ENCODE data around the gene PROK2. TPM values are rescaled to one million over a fixed set of nuclear protein-coding genes. Genes with fewer than 3 reads are reported as not detected.
A peak's percentile ranks its signal among the peaks of the same experiment; 100 is the strongest.

The PROK2 gene
- total and polyA plus RNA-seq, 2 donors = 0.15 to 0.74 TPM

GRCh38 chr3:71805199-71805598 lies 20.3 kb upstream of the PROK2 start:
- no peak overlapping the region for H3K27ac ChIP-seq (ENCODE audit: low read depth)
- no peaks in the 10 kb centered on the region for H3K4me1 ChIP-seq (ENCODE audit: insufficient read depth)
- H3K36me3 ChIP-seq (ENCODE audit: insufficient read depth) = no peaks in the 10 kb centered on the region
- H3K4me3 ChIP-seq (ENCODE audit: low read depth, low read length) = no peak overlapping the region
- 93% methylated on average over 3 of the region's 3 CpGs for WGBS
- DNase-seq (ENCODE audit: extremely low spot score) = no peak

- Histone ChIP-seq H3K4me1 (ENCODE audit: insufficient read depth) (no peaks in the 10 kb centered on the region), H3K27ac (ENCODE audit: low read depth) (no peak overlapping the region), H3K4me3 (ENCODE audit: low read depth, low read length) (no peak overlapping the region), H3K36me3 (ENCODE audit: insufficient read depth) (no peaks in the 10 kb centered on the region)
- DNase-seq (ENCODE audit: extremely low spot score) = no peak
- 89% methylated on average over 3 of the region's 3 CpGs for WGBS
These were observed 18.3 kb upstream of the PROK2 start for GRCh38 chr3:71803248-71803647.

GRCh38 chr3:71801986-71802385 lies 17.0 kb upstream of the PROK2 start:
- WGBS = 94% methylated on average over 2 of the region's 2 CpGs
- DNase-seq (ENCODE audit: extremely low spot score) = no peak
- Histone ChIP-seq H3K4me1 (ENCODE audit: insufficient read depth) (no peaks in the 10 kb centered on the region), H3K36me3 (ENCODE audit: insufficient read depth) (no peaks in the 10 kb centered on the region), H3K27ac (ENCODE audit: low read depth) (no peak overlapping the region), H3K4me3 (ENCODE audit: low read depth, low read length) (no peak overlapping the region)

DNA sequence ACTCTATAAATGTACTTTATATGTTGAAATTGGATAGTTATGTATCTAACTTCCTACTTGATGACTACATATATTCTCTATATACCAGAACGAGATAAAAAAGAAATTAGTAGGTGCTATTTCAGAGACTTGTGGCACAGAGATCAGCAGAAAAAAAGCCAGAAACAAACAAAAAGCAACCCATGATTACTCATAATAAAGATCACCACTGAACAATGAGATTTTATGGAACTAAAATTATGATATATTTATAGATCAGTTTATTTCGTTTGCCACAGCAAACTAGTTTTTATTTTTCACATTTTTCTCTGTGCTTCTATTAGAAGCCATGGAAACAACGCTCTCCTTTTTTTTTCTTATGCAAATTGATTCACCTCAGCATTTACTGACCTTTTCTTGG lies 15.1 kb upstream of the PROK2 start:
- Histone ChIP-seq H3K4me3 (ENCODE audit: low read depth, low read length) (no peak overlapping the region), H3K36me3 (ENCODE audit: insufficient read depth) (no peaks in the 10 kb centered on the region), H3K4me1 (ENCODE audit: insufficient read depth) (no peaks in the 10 kb centered on the region), H3K27ac (ENCODE audit: low read depth) (no peak overlapping the region)
- no peak for DNase-seq (ENCODE audit: extremely low spot score)
- WGBS = 51% methylated on average over 3 of the region's 3 CpGs

GRCh38 chr3:71797455-71797854 lies 12.5 kb upstream of the PROK2 start:
- H3K4me3 ChIP-seq (ENCODE audit: low read depth, low read length) = no peak overlapping the region
- no peak for DNase-seq (ENCODE audit: extremely low spot score)
- no peaks in the 10 kb centered on the region for H3K4me1 ChIP-seq (ENCODE audit: insufficient read depth)
- 90% methylated on average over 7 of the region's 7 CpGs for WGBS
- no peaks in the 10 kb centered on the region for H3K36me3 ChIP-seq (ENCODE audit: insufficient read depth)
- no peak overlapping the region for H3K27ac ChIP-seq (ENCODE audit: low read depth)

- Histone ChIP-seq H3K4me1 (ENCODE audit: insufficient read depth) (no peaks in the 10 kb centered on the region), H3K36me3 (ENCODE audit: insufficient read depth) (no peaks in the 10 kb centered on the region), H3K27ac (ENCODE audit: low read depth) (no peak overlapping the region), H3K4me3 (ENCODE audit: low read depth, low read length) (no peak overlapping the region)
- DNase-seq (ENCODE audit: extremely low spot score) = no peak
- 83% methylated on average over 3 of the region's 3 CpGs for WGBS
These were observed 11.3 kb upstream of the PROK2 start for GRCh38 chr3:71796290-71796689.

DNA sequence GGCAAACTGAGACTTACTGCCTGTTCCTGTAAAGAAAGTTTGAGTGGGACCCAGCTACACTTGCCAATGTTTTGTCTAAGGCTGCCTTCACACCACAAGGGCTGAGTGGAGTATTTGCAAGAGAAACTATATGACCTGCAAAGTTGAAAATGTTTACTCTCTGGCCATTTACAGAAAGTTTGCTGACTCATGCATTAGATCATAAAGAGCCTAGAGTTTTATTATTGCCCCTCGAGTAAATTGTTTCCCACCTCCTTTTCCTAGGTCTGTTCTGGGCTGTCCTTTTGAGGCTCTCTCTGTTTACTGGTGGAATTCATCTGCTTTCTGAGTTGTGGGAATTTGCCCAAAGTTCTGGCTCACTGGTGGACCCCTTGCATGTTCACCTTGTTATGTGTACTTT lies 6.7 kb upstream of the PROK2 start:
- no peak overlapping the region for H3K27ac ChIP-seq (ENCODE audit: low read depth)
- no peaks in the 10 kb centered on the region for H3K36me3 ChIP-seq (ENCODE audit: insufficient read depth)
- no peaks in the 10 kb centered on the region for H3K4me1 ChIP-seq (ENCODE audit: insufficient read depth)
- no peak for DNase-seq (ENCODE audit: extremely low spot score)
- 65% methylated on average over 1 of the region's 1 CpG for WGBS
- no peak overlapping the region for H3K4me3 ChIP-seq (ENCODE audit: low read depth, low read length)

- no peak for DNase-seq (ENCODE audit: extremely low spot score)
- Histone ChIP-seq H3K36me3 (ENCODE audit: insufficient read depth) (no peaks in the 10 kb centered on the region), H3K4me3 (ENCODE audit: low read depth, low read length) (no peak overlapping the region), H3K27ac (ENCODE audit: low read depth) (no peak overlapping the region), H3K4me1 (ENCODE audit: insufficient read depth) (peaks cover 2% of the 10 kb centered on the region)
- 88% methylated on average over 1 of the region's 1 CpG for WGBS
These were observed 5.0 kb upstream of the PROK2 start for GRCh38 chr3:71789922-71790321.

DNA sequence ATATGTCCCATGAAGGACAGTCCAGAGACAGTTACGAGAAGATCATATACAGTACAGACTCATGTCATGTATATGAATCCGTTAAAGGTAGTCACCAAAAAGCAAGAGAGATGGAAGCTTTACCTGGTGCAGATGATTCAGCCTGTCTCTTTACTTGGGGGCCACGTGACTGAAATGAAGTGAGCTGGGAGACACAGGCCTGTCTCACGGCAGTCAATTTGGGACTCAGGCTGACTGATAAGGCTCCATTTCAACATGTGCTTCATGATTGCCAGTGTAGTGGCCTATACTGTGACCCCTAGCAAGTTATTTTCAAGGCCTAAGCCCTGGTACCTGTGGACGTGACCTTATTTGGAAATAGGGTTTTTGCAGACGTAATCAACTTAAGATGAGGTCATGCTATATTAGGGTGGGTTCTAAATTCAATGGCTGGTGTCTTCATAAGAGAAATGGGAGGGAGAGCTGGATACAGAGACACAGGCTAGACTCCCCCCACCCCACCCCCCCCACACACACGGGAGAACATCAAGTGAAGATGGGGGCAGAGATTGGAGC lies 3.0 kb upstream of the PROK2 start:
- DNase-seq (ENCODE audit: extremely low spot score) = no peak
- Histone ChIP-seq H3K4me1 (ENCODE audit: insufficient read depth) (peaks cover 2% of the 10 kb centered on the region), H3K36me3 (ENCODE audit: insufficient read depth) (no peaks in the 10 kb centered on the region), H3K27ac (ENCODE audit: low read depth) (no peak overlapping the region), H3K4me3 (ENCODE audit: low read depth, low read length) (no peak overlapping the region)
- 89% methylated on average over 7 of the region's 7 CpGs for WGBS

DNA sequence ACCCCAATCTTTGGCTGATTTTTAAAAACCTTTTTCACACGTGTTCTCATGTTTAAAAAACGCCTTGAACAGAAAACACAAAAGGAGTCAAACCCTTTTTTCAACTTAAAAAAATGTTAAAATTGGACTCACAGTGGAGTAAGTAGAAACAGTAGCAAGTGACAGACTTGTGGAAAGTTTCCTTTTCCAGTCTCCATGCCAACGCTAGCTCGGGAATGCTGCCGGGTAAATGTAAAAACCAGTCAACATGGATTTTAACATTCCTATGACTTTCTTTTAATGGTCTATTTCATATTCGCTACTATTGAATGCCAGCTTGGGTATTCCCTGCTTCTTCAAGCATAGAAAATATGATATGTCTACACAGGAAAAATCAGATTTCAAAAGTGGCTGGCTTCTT lies 1.6 kb upstream of the PROK2 start:
- 59% methylated on average over 6 of the region's 6 CpGs for WGBS
- H3K4me1 ChIP-seq (ENCODE audit: insufficient read depth) = peaks cover 2% of the 10 kb centered on the region
- no peak overlapping the region for H3K27ac ChIP-seq (ENCODE audit: low read depth)
- no peak for DNase-seq (ENCODE audit: extremely low spot score)
- H3K36me3 ChIP-seq (ENCODE audit: insufficient read depth) = no peaks in the 10 kb centered on the region
- H3K4me3 ChIP-seq (ENCODE audit: low read depth, low read length) = no peak overlapping the region

DNA sequence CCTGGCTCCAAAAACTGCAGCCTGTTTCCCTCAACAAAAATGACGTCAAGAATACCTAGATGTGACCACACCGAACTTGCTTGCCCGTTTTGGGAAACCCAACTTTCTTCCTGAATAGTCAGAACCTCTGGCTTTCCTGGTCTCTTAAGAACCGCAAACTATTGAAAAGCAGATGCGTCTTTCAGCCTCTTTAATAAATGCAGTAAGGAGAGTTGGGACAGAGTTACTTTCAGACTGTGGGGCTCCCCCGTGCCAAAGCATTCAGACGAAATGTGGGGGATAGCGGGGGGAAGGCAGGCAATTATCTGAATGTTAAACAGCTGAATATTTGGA lies 1.2 kb upstream of the PROK2 start:
- Histone ChIP-seq H3K27ac (ENCODE audit: low read depth) (no peak overlapping the region), H3K4me3 (ENCODE audit: low read depth, low read length) (no peak overlapping the region), H3K4me1 (ENCODE audit: insufficient read depth) (peaks cover 2% of the 10 kb centered on the region), H3K36me3 (ENCODE audit: insufficient read depth) (no peaks in the 10 kb centered on the region)
- no peak for DNase-seq (ENCODE audit: extremely low spot score)
- 42% methylated on average over 8 of the region's 8 CpGs for WGBS

DNA sequence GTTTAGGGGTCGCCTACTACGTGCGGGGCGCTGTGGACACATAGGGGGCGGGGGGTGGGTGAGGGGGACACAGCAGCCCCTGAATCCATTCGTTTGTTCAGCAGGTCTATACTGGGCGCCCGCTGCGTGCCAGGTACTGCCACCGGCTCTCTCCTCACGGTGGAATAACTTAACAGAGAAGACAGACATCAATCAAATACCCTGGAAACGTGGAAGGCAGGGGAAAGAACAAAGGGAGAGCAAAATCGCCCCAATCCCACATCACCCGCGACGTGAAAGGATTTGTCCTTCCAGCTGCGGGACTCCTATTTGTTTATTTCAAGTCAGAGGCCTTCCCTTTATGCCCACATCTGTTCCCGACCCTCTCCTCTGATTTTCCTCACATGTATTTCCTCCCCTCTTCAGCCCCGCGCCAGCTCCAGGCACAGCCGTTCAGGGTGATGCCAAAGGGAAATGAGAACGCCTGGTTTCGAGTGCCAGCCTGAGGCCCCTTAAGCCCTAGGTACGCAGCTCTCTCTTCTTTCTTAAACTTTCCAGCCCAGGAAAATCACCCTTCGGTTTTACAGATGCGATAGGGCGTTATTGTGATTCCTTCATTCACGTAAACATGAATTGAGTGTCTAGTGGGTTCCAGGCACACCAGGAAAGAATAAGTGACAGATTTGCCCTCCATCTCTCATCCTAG lies 726 bp upstream of the PROK2 start:
- Histone ChIP-seq H3K27ac (ENCODE audit: low read depth) (no peak overlapping the region), H3K4me1 (ENCODE audit: insufficient read depth) (peaks cover 2% of the 10 kb centered on the region), H3K4me3 (ENCODE audit: low read depth, low read length) (peak overlapping the region; percentile 38), H3K36me3 (ENCODE audit: insufficient read depth) (no peaks in the 10 kb centered on the region)
- 13% methylated on average over 28 of the region's 28 CpGs for WGBS
- no peak for DNase-seq (ENCODE audit: extremely low spot score)

DNA sequence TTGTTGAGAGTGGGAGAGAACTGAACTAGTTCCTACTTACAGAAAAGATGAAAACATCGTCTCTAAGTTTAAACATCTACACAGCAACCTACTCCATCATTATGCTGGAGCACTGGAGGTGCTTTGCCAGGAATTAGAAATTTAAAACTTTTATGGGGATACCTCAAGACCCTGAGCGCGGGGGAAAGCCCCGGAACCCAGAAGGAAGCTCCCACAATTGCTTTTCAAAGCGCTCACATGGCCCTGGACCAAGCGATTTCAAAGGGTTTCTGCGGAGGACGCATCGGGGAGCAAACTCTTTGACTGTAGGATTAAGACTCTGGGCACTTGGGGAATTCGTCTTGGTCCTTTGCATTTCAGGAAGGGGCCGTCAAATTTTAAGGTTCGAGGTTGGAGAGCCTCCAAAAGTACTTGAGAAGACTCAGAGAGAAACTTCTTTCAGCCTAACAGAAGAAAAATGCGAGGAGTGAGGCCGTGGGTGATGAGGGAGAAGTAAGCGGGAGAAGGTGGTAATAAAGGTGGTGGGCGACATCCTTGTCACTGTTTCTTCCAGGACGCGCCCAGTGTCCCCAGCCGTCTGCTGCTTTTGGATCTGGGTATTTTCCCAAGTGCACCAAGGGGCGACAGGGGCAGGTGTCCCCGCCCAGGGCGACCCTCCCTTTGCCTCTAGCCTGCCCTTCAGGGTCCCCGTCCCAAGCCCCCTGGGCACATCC lies 591 bp downstream of the PROK2 start:
- DNase-seq (ENCODE audit: extremely low spot score) = no peak
- 3% methylated on average over 23 of the region's 23 CpGs for WGBS

DNA sequence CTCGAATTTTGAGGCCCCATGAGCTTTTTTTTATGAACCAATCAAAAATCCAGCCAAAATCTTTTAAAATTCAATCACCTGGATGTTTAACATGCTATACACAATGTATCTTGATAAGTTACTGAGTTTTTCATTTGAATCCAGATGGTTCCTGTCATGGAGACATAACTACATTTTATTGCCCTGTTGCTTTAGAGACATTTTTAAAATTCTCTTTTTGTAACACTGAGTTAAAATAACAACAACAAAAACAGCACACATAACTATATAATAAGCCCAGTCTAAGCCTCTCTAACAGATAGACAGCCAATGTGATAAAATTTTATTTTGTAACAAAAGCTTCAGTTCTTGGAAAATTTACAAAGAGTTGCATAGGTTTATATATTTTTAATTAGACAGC lies 1.8 kb downstream of the PROK2 start:
- DNase-seq (ENCODE audit: extremely low spot score) = no peak
- Histone ChIP-seq H3K4me1 (ENCODE audit: insufficient read depth) (peaks cover 2% of the 10 kb centered on the region), H3K27ac (ENCODE audit: low read depth) (no peak overlapping the region), H3K36me3 (ENCODE audit: insufficient read depth) (no peaks in the 10 kb centered on the region), H3K4me3 (ENCODE audit: low read depth, low read length) (no peak overlapping the region)
- 52% methylated on average over 1 of the region's 1 CpG for WGBS

More for the DNA sequence above, 591 bp downstream of the PROK2 start:
- Histone ChIP-seq H3K36me3 (ENCODE audit: insufficient read depth) (no peaks in the 10 kb centered on the region), H3K4me1 (ENCODE audit: insufficient read depth) (peaks cover 2% of the 10 kb centered on the region), H3K27ac (ENCODE audit: low read depth) (no peak overlapping the region), H3K4me3 (ENCODE audit: low read depth, low read length) (peak overlapping the region; percentile 38)
